ENCODE measurements around the gene PGP.

DNA sequence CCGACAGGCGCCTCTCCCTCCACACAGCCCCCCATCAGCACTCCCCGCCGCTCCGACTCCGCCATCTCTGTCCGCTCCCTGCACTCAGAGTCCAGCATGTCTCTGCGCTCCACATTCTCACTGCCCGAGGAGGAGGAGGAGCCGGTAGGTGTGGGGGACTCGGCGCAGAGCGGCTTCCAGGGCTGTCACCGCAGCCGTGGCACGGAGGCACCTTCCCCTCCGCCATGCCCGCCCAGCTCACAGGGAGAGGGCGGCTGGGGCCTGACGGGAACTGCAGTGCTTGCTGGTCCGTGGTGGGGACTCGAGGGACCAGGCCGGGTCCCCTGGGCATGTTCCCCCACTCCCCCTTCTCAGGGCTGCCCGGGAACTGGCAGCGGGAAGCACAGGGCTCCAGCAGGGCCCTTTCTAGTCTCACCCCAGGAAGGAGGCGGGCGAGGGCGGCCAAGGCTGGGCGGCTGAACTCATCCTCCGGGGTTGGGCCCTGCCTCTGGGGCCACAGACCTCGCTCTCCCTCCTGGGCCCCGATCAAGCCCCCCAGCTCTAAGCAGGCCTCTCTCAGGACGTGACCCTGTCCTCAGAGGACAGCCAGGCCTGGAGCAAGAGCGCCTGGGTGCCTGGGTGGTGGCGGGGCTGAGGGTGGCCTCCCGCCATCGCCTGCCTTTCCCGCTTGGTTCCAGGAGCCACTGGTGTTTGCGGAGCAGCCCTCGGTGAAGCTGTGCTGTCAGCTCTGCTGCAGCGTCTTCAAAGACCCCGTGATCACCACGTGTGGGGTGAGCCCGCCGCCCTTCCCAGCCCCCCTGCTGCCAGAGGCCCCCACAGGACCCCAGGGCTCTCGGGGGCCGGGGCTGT is 43.8 kb downstream of the PGP start:
- TF ChIP-seq ELF4 (IDR thresholded peaks at IDR 0.05) (no peak), BHLHE40 (IDR thresholded peaks at IDR 0.05; ENCODE audit: borderline replicate concordance) (no peak), L3MBTL2 (conservative IDR thresholded peaks at IDR 0.05) (no peak), ARNT (IDR thresholded peaks at IDR 0.05) (no peak)

Data from HEK293T (cell line).